HG02588 (cell line): Measurements from ENCODE around the gene CYBA.

Experiments
- ATAC-seq: cut with Tn5 transposase; IDR thresholded peaks from one replicate; pipeline ENCODE4 v1.9.1; 2021; ENCODE audit warnings: mild to moderate bottlenecking, moderate library complexity; ENCODE audit not compliant: unreplicated experiment

Gene CYBA

DNA sequence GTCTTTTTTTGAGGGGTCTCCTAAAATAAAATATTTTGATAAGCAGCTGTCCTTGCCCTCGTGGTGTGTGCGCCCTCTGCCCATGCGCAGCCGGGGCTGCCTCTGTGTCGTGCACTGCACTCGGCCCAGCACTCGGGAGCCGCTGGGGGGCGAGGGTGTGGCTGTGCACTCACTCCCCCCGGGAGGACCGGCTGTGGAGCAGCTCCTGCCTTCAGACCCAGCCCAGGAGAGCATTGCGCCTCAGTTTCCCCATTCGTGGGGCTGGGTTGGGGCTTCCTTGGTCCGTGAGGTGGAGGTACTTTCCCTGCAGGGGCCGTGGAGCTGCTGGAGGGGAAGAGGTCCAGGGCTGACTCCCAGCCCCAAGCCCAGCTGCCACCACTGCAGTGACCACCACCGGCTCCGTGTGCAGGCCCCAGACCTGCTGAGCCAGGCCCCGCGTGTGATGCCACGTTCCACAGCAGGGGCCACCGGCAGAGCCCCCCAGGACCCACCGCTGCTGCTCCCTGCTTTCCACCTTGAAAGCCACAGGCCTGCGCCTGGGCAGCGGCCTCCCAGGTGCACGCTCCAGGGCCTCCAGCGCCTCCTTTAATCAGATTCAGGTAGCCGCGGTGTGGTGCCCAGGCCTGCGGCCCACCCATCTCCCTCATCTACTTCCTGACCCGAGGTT, 18.8 kb downstream of the CYBA start:
- no peak for ATAC-seq

DNA sequence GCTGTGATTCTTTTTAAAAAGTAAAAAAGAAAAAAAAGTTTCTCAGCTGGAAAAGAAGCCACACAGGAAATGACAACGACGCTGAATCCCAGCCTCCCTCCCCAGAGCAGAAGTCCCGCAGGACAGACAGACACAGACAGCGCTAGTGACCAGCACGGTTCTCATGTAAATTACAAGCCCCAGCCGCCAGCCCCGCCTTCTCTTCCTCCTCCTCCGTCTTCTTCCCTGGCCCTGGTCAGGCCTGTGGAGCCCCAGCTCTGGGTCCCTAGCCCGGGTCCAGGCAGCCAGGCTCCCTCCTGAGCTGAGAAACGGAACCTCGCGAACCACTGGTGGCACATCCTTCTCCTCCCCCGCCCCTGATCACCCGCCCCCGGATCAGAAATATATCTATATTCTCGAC, 19.5 kb downstream of the CYBA start:
- no peak for ATAC-seq

- no peak for ATAC-seq
These were observed 19.9 kb downstream of the CYBA start for GRCh38 chr16:88630941-88631340.

- no peak for ATAC-seq
These were observed 20.4 kb downstream of the CYBA start for GRCh38 chr16:88630433-88630832.

DNA sequence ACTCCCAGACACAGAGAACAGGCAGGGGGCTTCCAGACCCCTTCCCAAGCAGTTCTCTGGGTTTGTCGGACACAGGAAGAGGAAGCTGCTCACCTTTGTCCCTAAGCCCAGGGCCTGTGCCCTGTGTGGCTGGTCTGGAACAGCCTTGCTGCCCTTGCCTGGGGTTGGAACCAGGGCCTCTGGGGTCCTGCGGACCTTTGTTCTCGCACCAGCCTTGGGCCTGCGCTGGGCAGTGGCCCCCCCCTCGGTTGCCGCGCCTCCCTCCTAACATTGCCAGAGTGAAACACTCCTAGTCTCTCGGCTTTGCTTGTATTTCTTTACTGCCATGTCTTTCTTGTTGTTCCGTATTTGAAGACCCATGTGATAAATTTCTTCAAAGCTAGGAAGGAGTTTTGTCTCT, 21.0 kb downstream of the CYBA start:
- ATAC-seq = no peak

DNA sequence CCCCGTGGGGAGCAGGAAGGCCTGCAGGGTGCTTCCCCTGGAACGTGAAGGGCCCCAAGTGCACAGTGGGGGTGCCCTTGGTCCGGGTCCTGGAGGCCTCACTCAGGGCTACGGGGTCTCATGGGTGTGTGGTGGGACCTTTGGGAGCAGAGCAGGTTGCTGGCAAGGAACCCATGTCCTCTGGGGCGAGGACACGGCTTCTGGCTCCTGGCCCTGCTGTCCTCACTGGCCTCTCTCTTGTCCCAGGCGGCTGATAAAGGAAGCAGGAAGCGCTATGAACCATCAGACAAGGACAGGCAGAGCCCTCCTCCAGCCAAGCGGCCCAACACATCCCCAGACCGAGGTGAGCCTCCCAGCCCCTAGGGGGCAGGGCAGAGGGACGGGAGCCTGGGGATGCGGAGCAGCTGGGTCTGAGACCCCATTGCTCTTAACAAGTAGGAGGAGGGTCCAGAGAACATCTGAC, 22.3 kb downstream of the CYBA start:
- ATAC-seq = no peak

DNA sequence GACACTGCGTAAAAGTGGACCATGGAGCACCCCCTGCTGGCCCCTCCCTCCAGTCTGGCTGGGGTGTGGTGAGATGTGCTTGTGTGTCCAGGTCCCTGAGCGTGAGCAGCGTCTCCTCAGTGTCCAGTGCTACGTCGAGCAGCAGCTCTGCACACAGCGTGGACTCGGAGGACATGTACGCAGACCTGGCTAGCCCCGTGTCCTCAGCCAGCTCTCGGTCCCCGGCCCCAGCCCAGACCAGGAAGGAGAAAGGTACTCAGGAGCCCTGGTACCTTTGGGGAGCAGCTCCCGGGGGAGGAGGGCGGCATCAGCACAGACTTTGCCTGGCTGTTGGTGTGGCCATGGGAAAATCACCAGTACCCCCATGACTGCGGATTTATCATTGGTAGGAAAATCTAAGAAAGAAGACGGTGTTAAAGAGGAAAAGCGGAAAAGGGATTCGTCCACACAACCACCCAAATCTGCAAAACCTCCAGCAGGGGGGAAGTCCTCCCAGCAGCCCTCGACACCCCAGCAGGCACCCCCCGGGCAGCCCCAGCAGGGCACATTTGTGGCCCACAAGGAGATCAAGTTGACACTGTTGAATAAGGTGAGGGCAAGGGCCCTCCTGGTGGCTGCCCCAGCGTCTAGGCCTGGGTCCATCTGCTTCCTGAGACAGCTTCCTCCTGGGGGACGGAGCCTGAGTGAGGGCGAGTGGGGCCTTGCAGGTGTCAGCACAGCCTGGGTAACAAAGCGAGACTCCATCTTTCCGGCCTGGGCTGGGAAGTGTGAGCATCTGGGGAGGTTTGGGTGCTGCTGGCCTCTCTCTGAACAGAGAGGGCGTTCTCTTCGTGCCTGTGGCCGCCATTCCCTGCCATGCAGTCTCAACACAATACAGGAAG, 23.1 kb downstream of the CYBA start:
- ATAC-seq = no peak

DNA sequence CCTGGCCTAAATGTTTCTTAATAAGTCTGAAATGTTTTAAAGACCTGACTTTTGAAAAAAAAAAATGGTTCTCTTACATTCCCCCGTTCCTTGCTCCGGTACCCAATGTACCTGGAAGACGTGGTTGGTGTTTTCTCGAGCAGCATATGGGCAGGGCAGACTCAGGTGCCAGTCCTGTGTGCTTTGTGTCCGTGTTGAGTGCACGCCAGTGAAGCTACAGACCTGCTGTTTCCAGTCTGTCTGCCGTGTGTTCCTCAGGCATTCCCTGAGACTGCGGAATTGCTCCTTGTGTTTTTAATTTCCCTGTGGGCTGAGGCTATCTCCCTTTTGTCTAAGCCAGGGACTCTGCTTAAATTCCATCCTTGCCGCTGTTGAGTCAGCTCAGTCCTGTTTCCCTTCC, 24.2 kb downstream of the CYBA start:
- no peak for ATAC-seq

GRCh38 chr16:88624977-88625576, 25.8 kb downstream of the CYBA start:
- no peak for ATAC-seq

DNA sequence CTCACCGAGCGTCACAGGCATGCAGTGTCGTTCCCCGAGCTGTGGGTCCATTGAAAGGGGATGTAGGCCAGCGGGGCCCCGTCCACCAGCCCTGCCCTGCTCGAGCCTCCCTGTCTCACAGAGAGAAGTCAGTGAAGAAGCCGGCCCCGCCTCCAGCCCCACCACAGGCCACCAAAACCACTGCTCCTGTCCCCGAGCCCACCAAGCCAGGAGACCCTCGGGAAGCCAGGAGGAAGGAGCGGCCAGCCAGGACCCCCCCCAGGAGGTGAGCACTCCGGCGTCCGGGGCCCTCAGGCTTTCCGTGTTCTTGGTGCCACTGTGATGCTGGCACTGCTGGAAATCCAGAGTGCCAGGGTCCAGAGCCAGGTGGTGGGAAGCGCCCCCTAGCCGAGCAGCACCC, 26.4 kb downstream of the CYBA start:
- ATAC-seq = no peak

- ATAC-seq = no peak
These were observed 27.0 kb downstream of the CYBA start for GRCh38 chr16:88623858-88624257.

DNA sequence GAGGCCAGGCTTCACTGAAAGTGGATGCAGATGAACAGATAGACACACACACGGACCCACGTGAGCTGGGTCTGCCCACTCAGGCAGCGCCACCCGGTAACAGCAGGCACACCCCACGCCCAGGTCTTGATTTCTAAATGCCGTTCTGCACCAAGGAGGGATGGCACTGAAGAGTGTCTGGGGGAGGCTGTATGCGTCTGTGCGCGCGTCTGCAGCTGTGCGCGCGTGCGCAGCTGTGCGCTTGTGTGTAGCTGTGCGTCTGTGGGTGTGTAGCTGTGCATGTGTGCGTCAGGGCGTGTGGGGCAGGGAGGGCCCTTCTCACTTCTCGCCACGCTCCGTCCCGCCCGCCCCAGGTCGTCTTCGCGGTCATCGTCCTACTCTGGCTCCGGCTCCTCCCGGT, 28.0 kb downstream of the CYBA start:
- no peak for ATAC-seq

DNA sequence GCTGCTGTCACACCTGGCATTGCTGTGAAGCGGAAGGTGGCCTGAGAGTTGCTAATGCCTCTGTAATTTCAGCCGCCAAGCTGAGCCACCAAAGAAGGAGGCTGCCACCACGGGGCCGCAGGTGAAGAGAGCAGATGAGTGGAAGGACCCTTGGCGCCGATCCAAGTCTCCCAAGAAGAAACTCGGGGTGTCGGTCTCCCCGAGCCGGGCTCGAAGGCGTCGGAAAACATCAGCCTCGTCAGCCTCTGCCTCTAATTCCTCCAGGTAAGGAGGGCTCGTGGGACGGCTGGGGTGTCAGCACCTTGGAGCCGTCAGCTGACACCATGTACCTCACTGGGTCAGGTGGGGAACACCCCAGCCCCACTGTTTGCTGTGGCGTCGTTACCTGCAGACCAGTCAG, 28.7 kb downstream of the CYBA start:
- no peak for ATAC-seq

DNA sequence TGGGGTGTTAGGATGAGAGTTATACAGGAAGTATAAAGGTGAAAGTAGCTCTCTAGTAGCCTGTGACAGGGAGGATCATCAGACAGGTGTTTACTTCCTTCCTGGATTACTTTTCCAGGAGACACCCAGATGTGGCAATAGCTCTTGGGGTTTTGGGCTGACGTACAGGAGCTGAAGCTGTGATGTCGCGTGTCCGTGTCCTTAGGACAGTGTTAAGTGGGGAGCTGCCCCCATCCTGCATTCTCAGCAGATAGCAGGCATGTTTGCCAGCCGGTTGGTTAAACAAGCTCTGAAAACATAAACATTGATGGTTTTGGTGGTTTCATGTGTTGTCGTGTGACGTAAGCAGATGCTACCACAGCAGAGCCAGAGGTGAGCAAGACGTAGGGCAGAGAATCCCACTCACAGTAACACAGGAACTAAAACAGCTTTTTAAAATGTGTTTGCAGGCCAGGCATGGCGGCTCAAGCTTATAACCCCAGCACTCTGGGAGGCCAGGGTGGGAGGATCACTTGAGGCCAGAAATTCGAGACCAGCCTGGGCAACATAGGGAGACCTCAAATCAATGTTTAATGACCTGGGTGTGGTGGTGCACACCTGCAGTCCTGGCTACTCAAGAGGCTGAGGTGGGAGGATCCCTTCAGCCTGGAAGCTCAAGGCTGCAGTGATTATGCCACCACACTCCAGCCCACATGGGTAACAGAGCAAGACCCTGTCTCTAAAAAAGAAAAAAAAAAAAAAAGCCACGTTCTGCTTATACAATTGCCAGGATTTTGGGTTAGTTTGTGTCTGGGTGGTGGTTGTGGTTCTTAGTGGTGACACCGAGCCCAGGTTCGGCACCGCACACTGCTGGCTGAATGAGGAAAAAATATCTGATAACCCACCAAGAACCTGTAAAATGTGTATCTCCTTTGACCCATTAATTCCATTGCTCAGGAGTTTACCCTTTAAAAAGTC, 30.7 kb downstream of the CYBA start:
- ATAC-seq = no peak

DNA sequence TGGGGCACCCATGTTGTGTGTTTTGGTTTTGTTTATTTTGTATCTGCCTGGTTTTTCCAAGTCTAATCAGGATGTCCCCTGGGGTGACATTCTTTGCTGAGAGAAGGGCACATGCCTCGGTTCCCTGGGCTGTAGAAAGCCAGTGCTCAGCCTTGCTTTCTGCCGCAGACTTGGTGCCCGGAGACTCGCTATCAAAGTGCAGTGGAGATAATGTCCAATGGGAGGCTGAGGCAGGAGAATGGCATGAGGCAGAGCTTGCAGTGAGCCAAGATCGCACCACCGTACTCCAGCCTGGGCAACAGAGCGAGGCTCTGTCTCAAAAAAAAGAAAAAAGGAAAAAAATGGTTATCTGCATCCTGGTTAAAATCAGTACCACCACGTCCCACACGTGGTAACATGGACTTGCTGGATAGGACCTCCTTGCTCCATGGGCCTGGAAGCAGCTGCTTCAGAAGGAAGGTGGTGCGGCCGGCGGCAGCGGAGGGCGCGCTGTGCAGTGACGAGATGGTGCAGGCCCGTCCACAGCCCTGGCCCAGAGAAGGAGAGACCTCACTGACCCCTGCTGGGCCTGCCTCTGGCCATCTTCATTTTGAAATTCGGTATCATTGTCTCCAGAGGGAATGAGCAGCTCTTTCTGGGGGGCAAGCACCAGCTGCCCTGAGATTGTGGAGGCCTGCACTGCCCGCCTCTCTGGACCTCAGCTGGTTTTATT, 31.7 kb downstream of the CYBA start:
- ATAC-seq = no peak

DNA sequence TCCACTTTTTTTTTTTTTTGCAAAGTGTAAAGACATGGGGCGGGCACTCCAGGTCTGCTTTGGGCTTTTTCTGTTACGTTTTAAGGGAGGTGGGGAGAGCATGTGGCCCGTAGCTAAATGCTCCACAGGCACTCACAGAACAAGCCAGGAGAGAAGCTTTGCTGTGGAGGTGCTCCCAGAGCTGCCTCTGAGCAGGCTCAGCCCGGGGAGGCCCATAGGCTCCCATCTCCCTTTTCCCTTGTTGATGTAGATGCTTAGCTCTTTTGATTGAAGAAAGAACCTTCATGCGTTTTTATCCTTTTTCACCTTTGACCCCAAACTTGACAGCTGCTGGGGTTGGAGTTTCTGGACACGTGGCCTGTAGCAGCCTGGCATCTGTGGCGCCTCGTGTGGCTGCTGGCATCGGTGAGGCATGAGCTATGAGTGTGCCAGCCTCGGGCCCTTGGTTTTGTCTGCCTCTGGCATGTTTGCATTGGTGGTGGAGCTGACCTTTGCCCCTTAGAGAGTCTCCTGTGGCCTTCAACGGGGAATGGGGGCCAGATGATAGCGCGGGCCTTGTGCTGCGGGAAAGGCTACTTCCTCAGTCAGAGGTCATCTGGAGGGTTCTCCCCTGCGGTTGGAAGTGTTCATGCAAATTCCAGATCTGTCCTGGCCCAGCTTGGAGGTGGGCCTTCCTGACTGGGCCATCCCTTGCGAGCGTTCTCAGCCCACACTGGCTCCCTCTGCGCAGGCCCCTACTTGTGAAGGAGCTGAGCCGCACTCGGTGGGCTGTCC, 32.5 kb downstream of the CYBA start:
- ATAC-seq = no peak

- ATAC-seq = no peak
These were observed 33.4 kb downstream of the CYBA start for GRCh38 chr16:88617268-88618031.

DNA sequence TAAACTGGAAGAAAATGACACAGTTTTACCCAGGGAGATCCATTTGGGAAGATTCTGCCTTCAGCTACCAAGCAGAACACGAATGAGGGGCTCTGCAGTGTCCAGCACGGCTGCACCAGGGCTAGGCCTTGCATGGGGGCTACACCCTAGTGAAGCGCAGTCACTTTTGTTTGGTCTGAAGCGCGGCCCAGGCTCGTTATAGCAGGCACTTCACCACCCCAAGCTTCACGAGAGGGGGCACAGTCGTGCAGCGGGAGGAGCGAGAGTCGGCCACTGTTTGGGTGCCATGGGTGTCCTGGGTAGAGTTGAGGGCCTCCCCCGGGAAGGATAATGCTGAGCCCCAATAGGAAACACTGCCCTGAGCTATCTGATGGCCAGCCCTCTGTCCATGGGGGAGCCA, 34.1 kb downstream of the CYBA start:
- no peak for ATAC-seq

DNA sequence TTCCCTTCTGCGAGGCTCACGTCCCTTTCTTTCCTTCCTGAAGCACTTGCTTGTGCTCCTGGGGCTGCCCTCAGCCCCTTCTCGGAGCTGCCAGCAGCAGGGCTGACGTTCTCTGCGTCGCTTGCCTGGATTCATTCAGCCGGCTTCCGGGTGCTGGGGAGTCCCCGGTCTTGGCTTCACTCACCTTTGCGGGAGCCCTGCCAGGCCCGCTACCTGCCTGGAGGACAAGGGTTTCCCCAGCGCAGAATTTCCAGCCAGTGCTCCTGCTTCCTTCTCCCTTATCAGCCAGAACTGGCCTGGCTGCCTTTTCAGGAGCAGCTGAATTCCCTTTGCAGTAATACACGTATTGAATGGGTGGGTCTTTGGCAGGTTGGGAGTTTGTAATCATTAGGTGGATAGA, 34.5 kb downstream of the CYBA start:
- no peak for ATAC-seq
